ENCODE results near the gene STIMATE.

STIMATE gene

GRCh38 chr3:52791366-52791765 is 106.0 kb downstream of the STIMATE start:
- no peak for DNase-seq (ENCODE audit: low read depth)

DNA sequence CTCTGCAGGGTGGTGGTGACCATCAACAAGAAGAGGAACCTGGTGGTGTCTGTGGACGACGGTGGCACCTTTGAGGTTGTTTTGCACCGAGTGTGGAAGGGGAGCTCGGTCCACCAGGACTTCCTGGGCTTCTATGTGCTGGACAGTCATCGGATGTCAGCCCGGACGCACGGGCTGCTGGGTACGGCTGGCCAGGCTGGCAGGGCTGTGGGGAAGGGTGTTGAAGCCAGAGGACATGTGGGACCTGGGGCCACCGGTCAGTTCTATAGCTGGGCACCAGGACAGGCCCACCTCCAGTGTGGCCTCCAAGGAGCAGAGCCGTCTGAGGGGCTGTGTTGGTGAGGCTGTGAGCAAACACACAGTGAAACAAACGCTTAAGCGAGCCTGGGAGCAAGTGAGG is 106.6 kb downstream of the STIMATE start:
- DNase-seq (ENCODE audit: low read depth) = no peak

- no peak for DNase-seq (ENCODE audit: low read depth)
Observed at GRCh38 chr3:52790337-52790736, 107.0 kb downstream of the STIMATE start.

- DNase-seq (ENCODE audit: low read depth) = no peak
Observed at GRCh38 chr3:52789746-52790040, 107.7 kb downstream of the STIMATE start.

DNA sequence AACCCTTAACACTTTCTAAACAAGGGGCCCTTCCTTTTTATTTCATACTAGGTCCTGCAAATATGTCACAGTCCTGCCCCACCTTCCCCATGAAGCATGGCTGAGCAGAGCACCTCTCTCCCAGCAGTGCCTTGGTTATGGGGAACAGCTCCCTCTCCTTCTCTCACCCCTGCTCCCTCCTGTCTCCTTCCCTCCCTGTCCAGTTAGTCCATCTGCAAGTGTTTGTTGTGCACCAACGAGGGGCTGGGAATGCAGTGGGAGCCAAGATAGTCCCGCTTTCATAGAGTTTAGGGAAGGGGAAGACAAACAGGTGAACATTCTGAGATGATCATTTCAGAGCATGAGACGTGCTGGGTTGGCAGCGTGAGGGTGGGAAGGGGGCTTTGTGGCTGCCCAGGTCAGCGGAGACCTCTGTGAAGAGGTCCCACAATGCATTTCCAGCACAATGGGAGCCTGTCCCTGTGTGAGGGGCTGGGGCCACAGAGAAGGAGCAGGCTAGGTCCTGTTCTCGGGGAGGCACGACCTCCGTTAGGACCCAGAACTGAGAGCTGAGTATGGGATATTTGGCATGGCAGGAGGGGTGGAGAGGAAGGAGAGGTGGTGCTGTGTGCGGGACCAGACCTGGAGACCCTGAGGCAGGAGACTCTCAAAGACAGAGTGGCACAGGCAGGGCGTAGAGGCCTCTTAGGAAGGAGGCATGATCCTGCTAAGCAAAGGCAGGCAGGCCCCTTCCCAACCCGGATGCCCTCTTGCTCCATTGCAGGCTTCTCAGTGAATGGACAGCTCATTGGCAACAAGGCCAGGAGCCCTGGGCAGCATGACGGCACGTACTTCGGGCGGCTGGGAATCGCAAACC is 108.2 kb downstream of the STIMATE start:
- DNase-seq (ENCODE audit: low read depth) = no peak

GRCh38 chr3:52787672-52788625 is 109.4 kb downstream of the STIMATE start:
- no peak for DNase-seq (ENCODE audit: low read depth)

- DNase-seq (ENCODE audit: low read depth) = no peak
Observed at GRCh38 chr3:52787246-52787645, 110.1 kb downstream of the STIMATE start.

All from amniotic epithelial cell (primary cell).